Muscle of back (tissue), 13 donors: ENCODE results near the gene OR5T2. TPM values are rescaled to one million over a fixed set of nuclear protein-coding genes. Genes with fewer than 3 reads are reported as not detected.
"Not testable (repeated sequence)": the region's sequence is repeated elsewhere in the genome, so short reads cannot be mapped to it uniquely, and the experiment has no call there.

Experiments
- DNase-seq, 3 donors: peaks; one replicate each; pipeline versions ENCODE4 v3.0.0 to v3.0.0-alpha.2; 2013
- long read RNA-seq, 9 donors: transcript quantifications; one replicate each; lab custom pipeline, GENCODE V29; 2026
- polyA plus RNA-seq, 10 donors: library from polyadenylated mRNA; unstranded; fragments of 120-200 nt; gene quantifications; one replicate each; pipeline ENCODE4 v1.2.1, GENCODE V29; 2013; ENCODE audit not compliant: insufficient read length in 10 of 10

Gene OR5T2
- not detected for polyA plus RNA-seq
- long read RNA-seq, donor 1 = 0 reads
- long read RNA-seq, donor 2 = 0 reads
- long read RNA-seq, donor 3 = 0 reads
- long read RNA-seq, donor 4 = 0 reads
- long read RNA-seq, donor 5 = 0 reads
- long read RNA-seq, donor 6 = 0 reads
- long read RNA-seq, donor 7 = 0 reads
- long read RNA-seq, donor 8 = 0 reads
- long read RNA-seq, donor 9 = 0 reads

DNA sequence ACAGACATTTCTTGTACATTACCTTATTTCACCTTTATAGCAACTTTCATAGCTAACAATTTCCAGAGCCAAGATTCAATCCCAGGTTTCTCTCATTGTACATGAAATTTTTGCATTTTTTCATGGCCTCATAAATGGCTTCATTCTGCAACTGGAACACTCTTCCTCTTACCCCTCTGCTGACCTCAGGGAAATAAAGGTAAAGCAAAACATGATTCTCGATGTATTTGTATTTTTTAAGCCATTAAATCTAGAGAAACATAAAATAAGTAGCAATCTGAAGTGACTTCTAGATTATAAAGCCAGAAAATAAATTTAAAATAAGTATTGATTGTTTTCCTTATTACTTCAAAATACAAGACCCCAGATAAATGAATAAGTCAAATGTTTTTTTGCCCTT lies at the start of gene OR5T2:
Gene OR5T2 (minus strand): TSS at position 101 of the 400 bp plus-strand sequence. CDS start 1,193 bp downstream, outside the sequence.
- DNase-seq = no peak

GRCh38 chr11:56273854-56274253 lies 39.8 kb upstream of the OR5T2 start, which contains the start of gene OR5T1:
Gene OR5T1 (plus strand): TSS chr11:56274154. CDS start chr11:56275639, 1,485 bp downstream.
- DNase-seq = no peak

DNA sequence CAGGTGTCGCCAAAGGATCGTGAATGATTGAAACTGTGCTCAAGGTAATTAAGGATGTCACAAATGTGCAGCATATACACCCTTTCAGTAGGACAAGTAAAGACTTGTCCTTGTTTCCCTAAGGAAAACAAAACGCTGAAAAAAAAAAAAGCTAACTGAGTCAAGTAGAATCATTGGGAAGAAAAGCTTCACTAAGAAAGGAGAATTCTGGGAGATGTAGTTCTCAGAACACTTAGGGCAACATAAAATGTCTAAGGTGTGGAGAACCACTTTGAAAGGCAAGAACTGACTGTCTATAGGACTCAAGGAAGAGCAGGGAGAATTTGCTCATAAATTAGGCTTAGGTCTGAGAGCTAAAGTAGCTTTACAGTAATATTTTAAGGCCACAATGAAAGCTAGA lies 37.0 kb upstream of the OR5T2 start:
- no peak for DNase-seq

GRCh38 chr11:56251954-56252353 lies 17.9 kb upstream of the OR5T2 start, which contains the start of gene OR5T3:
Gene OR5T3 (plus strand): TSS chr11:56252254. CDS start chr11:56252254, 0 bp downstream.
- no peak for DNase-seq

GRCh38 chr11:56219735-56220134 lies 14.3 kb downstream of the OR5T2 start:
- not testable (repeated sequence) for DNase-seq

- no peak for DNase-seq
Measured at GRCh38 chr11:56214537-56214936, 19.5 kb downstream of the OR5T2 start.

DNA sequence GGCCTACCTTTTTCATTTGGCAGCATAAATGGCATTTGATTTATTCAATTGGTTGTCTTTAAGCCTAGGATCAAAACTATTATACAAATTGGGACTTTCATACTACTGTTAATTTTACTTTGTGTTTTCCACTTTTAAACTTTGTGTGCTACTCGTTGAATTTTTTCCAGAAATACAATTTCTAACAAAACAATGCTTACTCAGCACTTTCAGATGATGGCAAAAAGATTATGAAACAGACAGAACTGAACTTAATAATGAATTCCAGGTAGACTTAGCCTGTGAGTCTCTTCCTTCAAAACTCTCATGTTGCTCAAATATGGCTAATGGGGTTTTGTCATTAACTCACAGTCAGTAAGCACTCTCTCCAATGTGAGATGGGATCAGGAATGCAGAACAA lies 26.3 kb downstream of the OR5T2 start:
- no peak for DNase-seq

- DNase-seq = no peak
Measured at GRCh38 chr11:56197367-56197766, 36.7 kb downstream of the OR5T2 start.

DNA sequence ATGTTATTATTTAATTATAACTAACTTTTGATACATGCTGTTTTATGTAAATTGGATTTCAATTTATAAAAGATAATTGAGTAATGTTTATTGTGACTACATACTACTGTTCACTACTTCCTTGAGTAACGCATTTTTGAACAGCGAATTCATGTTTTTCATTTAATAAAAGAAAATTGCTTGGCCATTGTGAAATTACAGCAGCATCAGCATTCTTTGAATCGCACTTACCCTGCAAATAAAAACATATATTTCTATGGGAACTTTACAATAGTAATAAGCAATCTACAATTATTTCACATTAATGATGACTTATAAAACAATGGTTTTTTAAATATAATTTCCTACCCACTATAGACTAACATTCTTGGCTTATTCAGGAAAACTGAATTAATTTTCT lies 37.4 kb downstream of the OR5T2 start:
- DNase-seq = no peak

GRCh38 chr11:56188602-56189001 lies 45.5 kb downstream of the OR5T2 start:
- no peak for DNase-seq

DNA sequence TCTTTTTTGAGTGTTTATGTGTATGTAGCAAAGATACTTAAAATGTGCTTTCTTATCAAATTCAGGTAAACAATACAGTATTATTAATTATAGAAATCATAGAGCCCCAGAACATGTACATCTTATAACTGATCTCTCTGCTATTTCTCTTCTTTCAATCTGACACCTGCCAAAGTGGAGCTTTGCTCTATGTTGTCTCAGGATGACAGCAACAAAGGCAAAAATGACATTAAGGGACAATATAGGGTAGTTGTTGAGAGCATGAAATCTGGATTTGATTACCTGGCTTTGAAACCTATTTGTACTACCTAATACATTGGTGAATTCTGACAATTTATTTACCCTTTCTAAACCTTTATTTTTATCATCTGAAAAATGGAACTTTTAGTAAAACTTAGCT lies 50.6 kb downstream of the OR5T2 start:
- DNase-seq = no peak

Other genes starting within 250 kb of the OR5T2 start
- not detected for gene OR5F1, start 239.6 kb downstream of the OR5T2 start, polyA plus RNA-seq
- gene OR5AS1, start 206.6 kb downstream of the OR5T2 start, polyA plus RNA-seq = under 1 TPM in 5 of 10 donors, not detected in 5; 0.03 to 0.05 (median 0.03) TPM
- gene OR8I2, start 140.9 kb downstream of the OR5T2 start, polyA plus RNA-seq = not detected
- under 1 TPM in 3 of 10 donors, not detected in 7; 0.05 to 0.07 (median 0.05) TPM for gene OR8H2, start 130.6 kb downstream of the OR5T2 start, polyA plus RNA-seq
- gene OR8H3, start 111.9 kb downstream of the OR5T2 start, polyA plus RNA-seq = not detected
- not detected for gene OR8J3, start 94.1 kb downstream of the OR5T2 start, polyA plus RNA-seq
- not detected for gene OR8K5, start 73.9 kb downstream of the OR5T2 start, polyA plus RNA-seq
- gene OR5J2, start 57.6 kb downstream of the OR5T2 start, polyA plus RNA-seq = not detected
- gene OR5T3, start 18.0 kb upstream of the OR5T2 start, polyA plus RNA-seq = not detected
- gene OR5T1, start 39.9 kb upstream of the OR5T2 start, polyA plus RNA-seq = not detected
- not detected for gene OR8H1, start 58.0 kb upstream of the OR5T2 start, polyA plus RNA-seq
- not detected for gene OR8K3, start 80.9 kb upstream of the OR5T2 start, polyA plus RNA-seq
- not detected for gene OR8K1, start 111.8 kb upstream of the OR5T2 start, polyA plus RNA-seq
- gene OR8J1, start 120.0 kb upstream of the OR5T2 start, polyA plus RNA-seq = not detected
- gene OR8U1, start 141.4 kb upstream of the OR5T2 start, polyA plus RNA-seq = not detected
- not detected for gene OR5AL1, start 178.4 kb upstream of the OR5T2 start, polyA plus RNA-seq
- gene OR5M3, start 239.1 kb upstream of the OR5T2 start, polyA plus RNA-seq = not detected